ENCODE measurements around the gene NFKBIZ.
"Not testable (repeated sequence)": the region's sequence is repeated elsewhere in the genome, so short reads cannot be mapped to it uniquely, and the experiment has no call there.

NFKBIZ gene

DNA sequence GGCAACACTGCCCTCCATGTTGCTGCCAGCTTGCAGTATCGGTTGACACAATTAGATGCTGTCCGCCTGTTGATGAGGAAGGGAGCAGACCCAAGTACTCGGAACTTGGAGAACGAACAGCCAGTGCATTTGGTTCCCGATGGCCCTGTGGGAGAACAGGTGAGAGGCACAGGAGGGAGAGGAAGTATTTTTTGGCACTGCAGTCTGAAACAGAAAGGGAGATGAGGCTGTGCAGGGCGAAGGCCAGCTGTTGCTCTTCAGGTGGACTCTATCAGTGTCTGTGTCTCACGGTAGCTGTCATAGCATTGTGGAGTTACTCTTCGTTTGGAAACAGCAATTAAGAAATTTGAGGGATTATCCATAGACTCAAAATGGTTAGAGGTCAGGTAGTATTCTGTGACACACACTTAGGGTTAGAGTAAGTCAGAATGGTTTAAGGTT is 8.0 kb downstream of the NFKBIZ start:
- TF ChIP-seq, protein P1, sequence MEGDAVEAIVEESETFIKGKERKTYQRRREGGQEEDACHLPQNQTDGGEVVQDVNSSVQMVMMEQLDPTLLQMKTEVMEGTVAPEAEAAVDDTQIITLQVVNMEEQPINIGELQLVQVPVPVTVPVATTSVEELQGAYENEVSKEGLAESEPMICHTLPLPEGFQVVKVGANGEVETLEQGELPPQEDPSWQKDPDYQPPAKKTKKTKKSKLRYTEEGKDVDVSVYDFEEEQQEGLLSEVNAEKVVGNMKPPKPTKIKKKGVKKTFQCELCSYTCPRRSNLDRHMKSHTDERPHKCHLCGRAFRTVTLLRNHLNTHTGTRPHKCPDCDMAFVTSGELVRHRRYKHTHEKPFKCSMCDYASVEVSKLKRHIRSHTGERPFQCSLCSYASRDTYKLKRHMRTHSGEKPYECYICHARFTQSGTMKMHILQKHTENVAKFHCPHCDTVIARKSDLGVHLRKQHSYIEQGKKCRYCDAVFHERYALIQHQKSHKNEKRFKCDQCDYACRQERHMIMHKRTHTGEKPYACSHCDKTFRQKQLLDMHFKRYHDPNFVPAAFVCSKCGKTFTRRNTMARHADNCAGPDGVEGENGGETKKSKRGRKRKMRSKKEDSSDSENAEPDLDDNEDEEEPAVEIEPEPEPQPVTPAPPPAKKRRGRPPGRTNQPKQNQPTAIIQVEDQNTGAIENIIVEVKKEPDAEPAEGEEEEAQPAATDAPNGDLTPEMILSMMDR (IDR thresholded peaks at IDR 0.05; ENCODE audit: borderline replicate concordance, insufficient read depth, low read depth, low read length): no peak
- no peak overlapping the region for H3K4me3 ChIP-seq (ENCODE audit: low read depth, low read length)

- H3K4me3 ChIP-seq (ENCODE audit: low read depth, low read length): no peak overlapping the region
- TF ChIP-seq, protein P1 (IDR thresholded peaks at IDR 0.05; ENCODE audit: borderline replicate concordance, insufficient read depth, low read depth, low read length): no peak
These were observed 9.2 kb downstream of the NFKBIZ start for GRCh38 chr3:101858464-101859030.

GRCh38 chr3:101859882-101860448 is 10.7 kb downstream of the NFKBIZ start:
- TF ChIP-seq, protein P1 (IDR thresholded peaks at IDR 0.05; ENCODE audit: borderline replicate concordance, insufficient read depth, low read depth, low read length): no peak
- H3K4me3 ChIP-seq (ENCODE audit: low read depth, low read length): no peak overlapping the region

DNA sequence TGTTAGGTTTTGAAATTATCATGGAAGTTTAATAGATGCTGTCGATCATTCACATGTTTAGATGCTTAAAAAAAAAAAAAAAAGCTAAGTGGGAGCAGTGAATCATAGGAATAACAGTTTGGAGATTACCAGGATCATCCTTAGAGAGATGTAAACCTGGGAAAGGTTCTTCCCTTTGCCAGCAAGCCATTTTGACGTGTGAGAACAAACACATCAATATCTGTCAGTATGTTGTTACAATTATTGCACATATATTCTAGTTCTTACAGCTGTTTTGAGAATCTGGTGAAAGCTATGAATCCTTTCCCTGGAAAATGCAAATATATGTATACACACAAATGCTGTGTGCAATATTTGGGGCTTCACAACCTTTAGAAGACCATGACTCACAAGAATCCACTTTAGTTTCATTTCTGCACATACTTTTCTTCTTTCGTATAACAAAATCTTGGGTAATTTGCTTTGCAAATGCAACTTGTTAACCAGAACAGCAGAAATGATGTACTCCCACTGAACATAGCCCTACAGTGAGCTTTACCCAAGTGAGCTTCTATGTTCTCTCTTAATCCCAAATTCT is 12.0 kb downstream of the NFKBIZ start:
- TF ChIP-seq, protein P1 (IDR thresholded peaks at IDR 0.05; ENCODE audit: borderline replicate concordance, insufficient read depth, low read depth, low read length): no peak
- no peak overlapping the region for H3K4me3 ChIP-seq (ENCODE audit: low read depth, low read length)

- TF ChIP-seq, protein P1 (IDR thresholded peaks at IDR 0.05; ENCODE audit: borderline replicate concordance, insufficient read depth, low read depth, low read length): no peak
- no peak overlapping the region for H3K4me3 ChIP-seq (ENCODE audit: low read depth, low read length)
These were observed 12.6 kb downstream of the NFKBIZ start for GRCh38 chr3:101861789-101862415.

- TF ChIP-seq, protein P1 (IDR thresholded peaks at IDR 0.05; ENCODE audit: borderline replicate concordance, insufficient read depth, low read depth, low read length): no peak
- H3K4me3 ChIP-seq (ENCODE audit: low read depth, low read length): no peak overlapping the region
These were observed 13.3 kb downstream of the NFKBIZ start for GRCh38 chr3:101862416-101863165.

DNA sequence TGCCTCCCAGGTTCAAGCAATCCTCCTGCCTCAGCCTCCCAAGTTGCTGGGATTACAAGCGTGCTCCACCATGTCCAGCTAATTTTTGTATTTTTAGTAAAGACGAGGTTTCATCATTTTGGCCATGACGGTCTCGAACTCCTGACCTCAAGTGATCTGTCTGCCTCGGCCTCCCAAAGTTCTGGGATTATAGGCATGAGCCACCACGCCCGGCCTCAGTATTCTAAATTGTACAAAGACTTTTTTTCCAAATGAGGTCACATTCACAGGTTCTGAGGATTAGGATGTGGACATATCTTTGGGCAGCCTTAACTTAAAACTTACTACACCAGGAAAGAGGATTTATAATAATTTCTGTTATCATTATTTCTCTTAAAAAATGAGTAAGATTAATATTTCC is 15.6 kb downstream of the NFKBIZ start:
- not testable (repeated sequence) for H3K4me3 ChIP-seq (ENCODE audit: low read depth, low read length)

All from GM12875 (cell line).